ENCODE data around the gene ZBED2.

ZBED2 gene

GRCh38 chr3:111617406-111617805 lies 22.3 kb upstream of the ZBED2 start:
- Histone ChIP-seq H3K27ac (no peak overlapping the region), H3K4me3 (ENCODE audit: low read depth in 1 of 2, low read length in 1 of 2) (no peak overlapping the region), H3K4me1 (ENCODE audit: control insufficient read depth in 1 of 2, insufficient read depth in 1 of 2, low read depth in 1 of 2, low read length in 1 of 2) (no peaks in the 10 kb centered on the region)

GRCh38 chr3:111616417-111617105 lies 21.4 kb upstream of the ZBED2 start:
- no peak overlapping the region for H3K27ac ChIP-seq

More at GRCh38 chr3:111617406-111617805, 22.3 kb upstream of the ZBED2 start:
- no peak for TF ChIP-seq CTCF (IDR thresholded peaks at IDR 0.05)
- Histone ChIP-seq H3K27me3 (no peaks in the 10 kb centered on the region), H3K9me3 (no peaks in the 10 kb centered on the region), H3K36me3 (no peaks in the 10 kb centered on the region)

GRCh38 chr3:111615880-111616279 lies 20.7 kb upstream of the ZBED2 start:
- no peak overlapping the region for H3K4me3 ChIP-seq (ENCODE audit: low read depth in 1 of 2, low read length in 1 of 2)
- no peak overlapping the region for H3K27ac ChIP-seq
- H3K27me3 ChIP-seq: no peaks in the 10 kb centered on the region
- TF ChIP-seq CTCF (IDR thresholded peaks at IDR 0.05): no peak
- no peaks in the 10 kb centered on the region for H3K4me1 ChIP-seq (ENCODE audit: control insufficient read depth in 1 of 2, insufficient read depth in 1 of 2, low read depth in 1 of 2, low read length in 1 of 2)
- no peaks in the 10 kb centered on the region for H3K36me3 ChIP-seq
- H3K9me3 ChIP-seq: no peaks in the 10 kb centered on the region

More at GRCh38 chr3:111616417-111617105, 21.4 kb upstream of the ZBED2 start:
- no peak for TF ChIP-seq CTCF (IDR thresholded peaks at IDR 0.05)
- Histone ChIP-seq H3K4me1 (ENCODE audit: control insufficient read depth in 1 of 2, insufficient read depth in 1 of 2, low read depth in 1 of 2, low read length in 1 of 2) (no peaks in the 10 kb centered on the region), H3K36me3 (no peaks in the 10 kb centered on the region), H3K27me3 (no peaks in the 10 kb centered on the region), H3K9me3 (no peaks in the 10 kb centered on the region), H3K4me3 (ENCODE audit: low read depth in 1 of 2, low read length in 1 of 2) (no peak overlapping the region)

GRCh38 chr3:111613294-111613693 lies 18.1 kb upstream of the ZBED2 start:
- H3K27me3 ChIP-seq: no peaks in the 10 kb centered on the region
- TF ChIP-seq CTCF (IDR thresholded peaks at IDR 0.05): no peak
- H3K27ac ChIP-seq: no peak overlapping the region
- H3K4me1 ChIP-seq (ENCODE audit: control insufficient read depth in 1 of 2, insufficient read depth in 1 of 2, low read depth in 1 of 2, low read length in 1 of 2): no peaks in the 10 kb centered on the region
- no peaks in the 10 kb centered on the region for H3K9me3 ChIP-seq
- H3K36me3 ChIP-seq: no peaks in the 10 kb centered on the region
- H3K4me3 ChIP-seq (ENCODE audit: low read depth in 1 of 2, low read length in 1 of 2): no peak overlapping the region

- H3K9me3 ChIP-seq: no peaks in the 10 kb centered on the region
- TF ChIP-seq CTCF (IDR thresholded peaks at IDR 0.05): no peak
- H3K27ac ChIP-seq: no peak overlapping the region
- H3K4me3 ChIP-seq (ENCODE audit: low read depth in 1 of 2, low read length in 1 of 2): no peak overlapping the region
- H3K27me3 ChIP-seq: no peaks in the 10 kb centered on the region
- H3K4me1 ChIP-seq (ENCODE audit: control insufficient read depth in 1 of 2, insufficient read depth in 1 of 2, low read depth in 1 of 2, low read length in 1 of 2): no peaks in the 10 kb centered on the region
- no peaks in the 10 kb centered on the region for H3K36me3 ChIP-seq
Measured at GRCh38 chr3:111610612-111611054, 15.5 kb upstream of the ZBED2 start.
